Hepatocyte (in vitro differentiated cells): ENCODE data around the gene RASA3. TPM values are rescaled to one million over a fixed set of nuclear protein-coding genes. Genes with fewer than 3 reads are reported as not detected.

Experiments used
- DNase-seq: peaks from one replicate; pipeline ENCODE4 v3.0.0-alpha.2; 2016; ENCODE audit warnings: low spot score
- H2AFZ ChIP-seq: fragments of 200-600 bp; sonication (generic); 2 replicates; pipeline ENCODE4 v1.6.0; 2016; ENCODE audit warnings: antibody characterized with exemption, mild to moderate bottlenecking
- H3K27ac ChIP-seq: fragments of 200-600 bp; sonication (generic); 2 replicates; pipeline ENCODE4 v1.5.1; 2016; ENCODE audit warnings: mild to moderate bottlenecking
- H3K27me3 ChIP-seq: fragments of 200-600 bp; sonication (generic); 2 replicates; pipeline ENCODE4 v1.6.1; 2016
- H3K36me3 ChIP-seq: fragments of 200-600 bp; sonication (generic); replicated peaks from 2 replicates; pipeline ENCODE4 v1.5.1; 2016; ENCODE audit warnings: low read depth; ENCODE audit not compliant: insufficient read depth
- H3K4me1 ChIP-seq: fragments of 200-600 bp; sonication (generic); 2 replicates; pipeline ENCODE4 v1.5.1; 2016; ENCODE audit warnings: mild to moderate bottlenecking, moderate library complexity; ENCODE audit not compliant: insufficient read depth
- H3K4me2 ChIP-seq: fragments of 200-600 bp; sonication (generic); 2 replicates; pipeline ENCODE4 v1.6.0; 2016
- H3K4me3 ChIP-seq: fragments of 200-600 bp; sonication (generic); 2 replicates; pipeline ENCODE4 v1.5.1; 2016; ENCODE audit warnings: mild to moderate bottlenecking
- H3K79me2 ChIP-seq: fragments of 200-600 bp; sonication (generic); 2 replicates; pipeline ENCODE4 v1.6.0; 2017; ENCODE audit warnings: mild to moderate bottlenecking
- H3K9me2 ChIP-seq: fragments of 200-600 bp; sonication (generic); replicated peaks from 2 replicates; pipeline ENCODE4 v1.6.0; 2017; ENCODE audit warnings: mild to moderate bottlenecking; ENCODE audit not compliant: insufficient read depth
- H3K9me3 ChIP-seq: fragments of 200-600 bp; sonication (generic); 2 replicates; pipeline ENCODE4 v1.5.1; 2016; ENCODE audit warnings: low read depth, mild to moderate bottlenecking
- H4K20me1 ChIP-seq: fragments of 200-600 bp; sonication (generic); 2 replicates; pipeline ENCODE4 v1.6.0; 2016; ENCODE audit warnings: mild to moderate bottlenecking; ENCODE audit not compliant: insufficient read depth, poor library complexity, severe bottlenecking
- CTCF ChIP-seq: fragments of 200-600 bp; sonication (generic); IDR thresholded peaks from 2 replicates; pipeline ENCODE4 v1.5.1; 2016; ENCODE audit warnings: antibody characterized with exemption, mild to moderate bottlenecking; ENCODE audit not compliant: poor library complexity
- EZH2 ChIP-seq: fragments of 200-600 bp; sonication (generic); IDR thresholded peaks from 2 replicates; pipeline ENCODE4 v1.6.1; 2016; ENCODE audit warnings: antibody characterized with exemption, mild to moderate bottlenecking, borderline replicate concordance
- EZH2phosphoT487 ChIP-seq: fragments of 200-600 bp; sonication (generic); IDR thresholded peaks from one replicate; pipeline ENCODE4 v1.6.1; 2018; ENCODE audit warnings: antibody characterized with exemption, mild to moderate bottlenecking, low read depth, moderate library complexity; ENCODE audit not compliant: unreplicated experiment, severe bottlenecking
- WGBS: methylation state at CpG from one replicate; pipeline ENCODE4 v1.1.6; 2016; ENCODE audit warnings: low lambda C conversion rate; ENCODE audit errors: missing lambda C conversion rate; 5-methylcytosine and 5-hydroxymethylcytosine counted together
- polyA plus RNA-seq: library from polyadenylated mRNA; unstranded; fragments of >200 nt; fragmentation: Nextera tagmentation; extraction: Ambion mirVana; gene quantifications from 2 replicates; pipeline ENCODE4 v1.2.1, GENCODE V29; 2016
- total RNA-seq: library from RNA; depleted of rRNA; stranded (reverse); fragments of >200 nt; gene quantifications from 2 replicates; pipeline ENCODE4 v1.2.3, GENCODE V29; 2014

Gene RASA3
- total and polyA plus RNA-seq, 2 experiments from 2014 or later, result 5.6 to 6.1 TPM

GRCh38 chr13:113962975-113963374 is 169.4 kb downstream of the RASA3 start:
- H3K27me3 ChIP-seq, result no peaks in the 10 kb centered on the region
- TF ChIP-seq EZH2phosphoT487 (no peak), EZH2 (no peak), CTCF (no peak)
- no peak overlapping the region for H3K4me2 ChIP-seq
- no peaks in the 10 kb centered on the region for H3K9me3 ChIP-seq
- H4K20me1 ChIP-seq, result no peaks in the 10 kb centered on the region
- no peak overlapping the region for H3K4me3 ChIP-seq
- no peaks in the 10 kb centered on the region for H3K9me2 ChIP-seq
- H2AFZ ChIP-seq, result no peak overlapping the region
- no peak overlapping the region for H3K27ac ChIP-seq
- 92% methylated on average over 7 of the region's 17 CpGs for WGBS
- H3K36me3 ChIP-seq, result no peaks in the 10 kb centered on the region
- DNase-seq, result no peak
- no peaks in the 10 kb centered on the region for H3K4me1 ChIP-seq
- H3K79me2 ChIP-seq, result no peaks in the 10 kb centered on the region

GRCh38 chr13:113962386-113962785 is 170.0 kb downstream of the RASA3 start:
- H3K36me3 ChIP-seq, result no peaks in the 10 kb centered on the region
- TF ChIP-seq EZH2, result no peak
- H3K27me3 ChIP-seq, result no peaks in the 10 kb centered on the region
- no peaks in the 10 kb centered on the region for H3K79me2 ChIP-seq
- no peaks in the 10 kb centered on the region for H3K9me3 ChIP-seq
- H4K20me1 ChIP-seq, result no peaks in the 10 kb centered on the region
- H2AFZ ChIP-seq, result no peak overlapping the region
- H3K27ac ChIP-seq, result no peak overlapping the region
- H3K9me2 ChIP-seq, result no peaks in the 10 kb centered on the region
- H3K4me3 ChIP-seq, result no peak overlapping the region
- DNase-seq, result no peak
- 89% methylated on average over 11 of the region's 11 CpGs for WGBS
- H3K4me1 ChIP-seq, result no peaks in the 10 kb centered on the region
- H3K4me2 ChIP-seq, result no peak overlapping the region

GRCh38 chr13:113960276-113960948 is 172.0 kb downstream of the RASA3 start:
- Histone ChIP-seq H3K36me3 (no peaks in the 10 kb centered on the region), H4K20me1 (no peaks in the 10 kb centered on the region), H3K4me2 (no peak overlapping the region), H3K79me2 (no peaks in the 10 kb centered on the region), H3K9me3 (no peaks in the 10 kb centered on the region), H3K4me3 (no peak overlapping the region), H3K9me2 (no peaks in the 10 kb centered on the region), H3K4me1 (no peaks in the 10 kb centered on the region), H3K27me3 (no peaks in the 10 kb centered on the region), H2AFZ (no peak overlapping the region), H3K27ac (no peak overlapping the region)
- TF ChIP-seq EZH2phosphoT487 (no peak), CTCF (no peak), EZH2 (no peak)
- no peak for DNase-seq
- WGBS, result 79% methylated on average over 6 of the region's 6 CpGs

GRCh38 chr13:113959198-113959597 is 173.2 kb downstream of the RASA3 start:
- no peaks in the 10 kb centered on the region for H3K4me1 ChIP-seq

More at GRCh38 chr13:113959198-113959597, 173.2 kb downstream of the RASA3 start:
- H3K9me2 ChIP-seq, result no peaks in the 10 kb centered on the region
- H3K27me3 ChIP-seq, result no peaks in the 10 kb centered on the region
- no peaks in the 10 kb centered on the region for H3K79me2 ChIP-seq
- DNase-seq, result no peak
- WGBS, result 74% methylated on average over 1 of the region's 1 CpG
- TF ChIP-seq CTCF, result no peak
- TF ChIP-seq EZH2, result no peak
- TF ChIP-seq EZH2phosphoT487, result no peak
- H3K9me3 ChIP-seq, result no peaks in the 10 kb centered on the region
- H4K20me1 ChIP-seq, result no peaks in the 10 kb centered on the region
- no peaks in the 10 kb centered on the region for H3K36me3 ChIP-seq
- no peak overlapping the region for H3K4me2 ChIP-seq
- no peak overlapping the region for H2AFZ ChIP-seq
- no peak overlapping the region for H3K4me3 ChIP-seq
- no peak overlapping the region for H3K27ac ChIP-seq
